DMS53 (cell line): ENCODE results near the gene RAX.

ENCODE experiments used
- DNase-seq: peaks from one replicate; lab custom pipeline; 2025; lab: John Stamatoyannopoulos, UW

Gene RAX

GRCh38 chr18:59272891-59273758 is at the start of gene RAX:
RAX (minus strand) TSS chr18:59273454; CDS start chr18:59273206, 248 bp downstream.
- peak; percentile 89 for DNase-seq

DNA sequence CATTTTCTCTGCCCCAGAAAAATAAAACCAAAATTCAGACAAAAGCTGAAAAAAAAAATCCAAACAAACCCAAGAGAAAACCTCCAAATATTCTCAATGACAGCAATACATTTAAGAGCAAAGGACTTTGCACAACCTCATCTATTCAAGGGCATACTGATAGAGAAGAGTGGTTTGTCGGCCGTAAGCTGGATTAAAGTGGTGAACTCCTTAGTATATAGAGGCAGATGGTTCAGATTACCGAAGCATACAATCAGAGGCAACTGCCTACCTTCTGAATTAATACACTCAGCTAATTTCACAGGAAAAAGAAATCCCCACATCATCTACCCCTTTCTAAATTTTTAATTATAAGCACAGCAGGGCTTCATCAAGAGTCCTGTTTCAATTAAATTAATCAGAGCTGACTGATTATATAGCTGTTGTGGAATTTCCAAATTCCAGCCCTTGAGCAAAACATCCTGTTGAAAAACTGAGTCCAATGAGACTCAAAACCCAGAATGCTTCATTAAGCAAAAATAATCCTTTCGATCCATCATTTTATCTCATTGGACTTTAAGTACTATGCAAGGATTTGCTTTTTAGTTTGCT is 45.3 kb upstream of the RAX start, which contains the start of gene CPLX4:
Gene CPLX4 (minus strand): TSS at position 190 of the 591 bp plus-strand sequence. CDS start 187 bp downstream, at position 3.
- no peak for DNase-seq

DNA sequence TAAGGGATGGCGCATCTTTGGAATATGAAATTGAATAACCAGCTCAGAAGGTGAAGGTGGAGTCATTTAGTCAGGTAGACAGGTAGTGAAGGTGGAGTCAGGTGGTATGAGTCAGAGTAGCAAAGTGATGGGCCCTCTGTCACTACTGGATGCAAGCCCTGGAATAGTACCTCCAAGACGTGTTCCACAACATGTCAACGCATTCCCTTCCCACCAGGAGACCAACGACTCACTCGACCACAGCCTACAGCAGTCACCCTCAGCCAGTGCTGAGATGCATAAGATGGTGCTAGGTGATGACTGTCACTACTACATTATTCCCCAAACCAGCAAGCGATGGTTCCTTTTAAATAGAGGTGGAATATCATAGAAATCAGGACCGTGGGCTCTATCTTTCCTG is 38.4 kb upstream of the RAX start:
- DNase-seq = no peak

GRCh38 chr18:59308938-59309260 is 35.6 kb upstream of the RAX start:
- DNase-seq = no peak

- DNase-seq = peak; percentile 93
These were observed 35.1 kb upstream of the RAX start for GRCh38 chr18:59308248-59308937.

DNA sequence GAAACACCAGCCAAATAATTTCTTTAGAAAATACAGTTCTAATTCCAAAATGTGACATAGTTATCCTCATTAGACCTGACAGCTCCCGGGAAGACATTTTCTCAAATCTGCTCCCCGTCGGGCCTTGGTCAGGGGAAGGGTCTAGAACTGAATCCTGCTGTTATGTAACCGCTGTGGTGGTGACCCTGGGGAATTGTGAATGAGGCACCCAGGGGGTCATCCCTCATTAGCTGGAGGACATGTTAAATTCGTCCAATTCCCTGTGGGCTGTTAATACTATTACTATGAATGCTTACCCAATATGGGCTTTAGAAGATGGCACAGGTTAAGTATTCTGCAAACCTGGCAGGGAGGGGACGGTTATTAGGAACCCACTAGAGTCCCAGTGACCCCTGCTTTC is 33.4 kb upstream of the RAX start:
- no peak for DNase-seq

- no peak for DNase-seq
These were observed 32.0 kb upstream of the RAX start for GRCh38 chr18:59305295-59305694.

- DNase-seq = no peak
These were observed 30.5 kb upstream of the RAX start for GRCh38 chr18:59303656-59304195.

GRCh38 chr18:59303006-59303405 is 29.8 kb upstream of the RAX start:
- DNase-seq = no peak

GRCh38 chr18:59301929-59302328 is 28.7 kb upstream of the RAX start:
- DNase-seq = no peak

DNA sequence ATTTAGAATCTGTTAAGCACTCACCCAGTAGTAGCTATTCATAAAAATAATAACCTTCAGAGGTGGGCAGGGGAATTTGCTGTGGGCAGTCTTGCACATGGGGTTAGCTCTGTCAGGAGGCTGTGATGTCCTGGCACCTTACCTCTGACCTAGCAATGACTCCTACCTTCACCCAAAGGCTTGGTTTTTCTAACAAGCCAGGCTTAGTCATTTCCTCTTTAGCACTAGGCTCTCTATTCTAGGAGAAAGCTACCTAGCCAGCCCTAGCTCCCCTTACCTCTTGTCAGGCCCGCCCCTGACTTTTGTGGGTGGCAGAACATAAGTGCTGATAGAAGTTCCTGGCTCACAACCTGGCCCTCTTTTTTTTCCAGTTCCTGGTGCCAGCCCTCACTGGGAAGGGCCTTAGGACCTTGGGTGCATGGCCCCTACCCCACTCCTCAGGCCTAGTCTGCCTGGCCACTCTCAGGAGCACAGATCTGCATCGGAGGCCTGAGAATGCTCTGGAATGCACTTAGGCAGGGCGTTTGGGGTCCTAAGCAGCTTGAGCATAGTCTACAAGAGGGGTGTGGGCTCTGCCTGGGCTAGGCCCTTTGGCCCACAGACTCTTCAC is 27.5 kb upstream of the RAX start:
- peak; percentile 26 for DNase-seq

DNA sequence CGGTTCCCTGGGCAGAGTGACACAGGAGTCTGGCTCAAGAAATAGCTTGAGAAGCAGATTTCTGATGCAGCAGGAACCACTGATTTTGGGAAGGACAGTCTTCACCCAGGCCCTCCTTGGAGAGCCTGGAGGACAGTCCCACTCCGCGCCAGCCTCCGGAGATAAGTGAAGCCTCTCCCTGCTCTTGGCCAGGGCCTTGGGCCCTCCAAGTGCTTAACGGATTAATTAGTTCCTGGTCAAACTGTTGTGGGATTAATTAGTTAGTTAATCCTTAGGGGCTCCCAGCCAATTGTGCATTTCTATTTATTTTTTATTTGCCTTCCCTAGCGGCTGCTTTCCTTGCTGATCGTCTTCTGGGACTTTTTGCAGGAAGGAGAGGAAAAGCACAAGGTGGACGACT is 25.6 kb upstream of the RAX start:
- DNase-seq = no peak

- no peak for DNase-seq
These were observed 20.1 kb upstream of the RAX start for GRCh38 chr18:59293317-59293716.

DNA sequence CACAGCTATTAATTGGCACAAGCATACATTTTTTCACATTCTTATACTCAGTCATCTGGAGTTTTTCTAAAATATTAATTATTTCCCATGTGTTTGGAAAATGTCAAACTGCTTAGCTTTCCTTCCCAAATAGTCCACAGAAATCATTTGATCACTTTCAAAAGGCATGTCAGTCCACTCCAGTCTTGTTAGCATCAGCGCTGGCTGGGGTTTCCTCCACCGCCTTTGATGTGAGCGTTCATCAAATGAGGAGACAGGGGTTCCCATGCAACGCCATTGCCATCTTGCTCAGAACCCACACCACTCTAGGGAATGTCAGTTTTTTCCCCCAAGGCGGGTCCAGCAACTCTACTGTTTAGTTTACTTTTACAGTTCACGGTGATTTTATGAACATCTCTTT is 13.1 kb upstream of the RAX start:
- DNase-seq = no peak

GRCh38 chr18:59282341-59282740 is 9.1 kb upstream of the RAX start:
- no peak for DNase-seq

DNA sequence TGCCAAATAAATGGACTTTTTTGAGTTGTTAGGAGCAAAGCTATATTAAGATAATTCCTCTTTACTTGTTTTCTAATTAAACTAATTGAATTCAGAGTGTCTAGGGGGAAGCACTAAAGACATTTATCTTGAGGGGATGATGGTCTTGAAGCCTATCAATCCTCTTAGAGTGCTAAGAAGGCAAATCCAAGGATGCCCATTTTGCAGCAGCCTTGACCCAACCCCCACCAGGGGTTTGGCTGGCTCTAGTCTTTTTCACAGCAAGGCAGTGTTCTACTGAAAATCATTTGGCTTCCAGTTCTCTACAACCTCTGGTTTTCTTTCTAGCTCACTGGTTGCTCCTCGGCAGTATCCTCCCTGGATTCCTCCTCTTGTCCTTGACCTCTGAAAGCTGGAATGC is 6.5 kb upstream of the RAX start:
- no peak for DNase-seq

DNA sequence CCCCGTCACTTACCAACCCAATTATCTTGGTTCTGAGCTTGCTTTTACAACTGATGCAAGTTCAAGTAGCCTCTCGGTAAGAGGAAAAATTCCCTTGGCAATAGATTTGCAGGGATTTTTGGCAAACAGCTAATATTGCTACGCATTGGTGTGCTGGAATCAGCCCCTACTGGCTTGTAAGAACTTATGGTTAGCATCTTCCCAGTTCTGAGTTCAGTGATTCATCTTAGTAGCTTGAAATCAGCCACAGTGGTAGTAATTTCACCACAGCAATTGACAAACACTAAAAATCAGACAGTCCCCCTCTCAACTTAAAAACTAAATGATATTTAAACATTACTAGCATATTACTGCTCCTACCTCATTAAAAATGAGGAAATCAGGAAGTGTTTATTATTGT is 5.9 kb upstream of the RAX start:
- no peak for DNase-seq

DNA sequence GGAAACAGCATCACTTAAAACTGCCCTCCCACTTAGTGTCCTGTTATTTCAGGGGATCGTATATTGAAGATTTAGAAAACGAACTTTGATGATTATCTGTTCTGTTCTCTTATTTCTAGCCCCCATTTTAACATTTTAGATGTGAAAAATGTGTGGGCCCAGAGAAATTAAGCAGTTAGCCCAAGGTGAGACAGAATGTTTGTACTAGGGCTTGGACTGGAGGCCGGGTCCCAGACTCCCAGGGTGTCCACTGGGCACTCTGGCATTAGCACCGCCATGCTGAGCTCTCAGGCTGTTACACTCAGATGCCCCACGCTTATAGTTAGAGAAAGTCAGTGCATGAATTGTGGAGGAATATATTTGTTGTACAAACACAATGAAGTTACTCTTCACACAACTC is 5.5 kb upstream of the RAX start:
- DNase-seq = no peak

GRCh38 chr18:59276047-59276446 is 2.8 kb upstream of the RAX start:
- DNase-seq = no peak

DNA sequence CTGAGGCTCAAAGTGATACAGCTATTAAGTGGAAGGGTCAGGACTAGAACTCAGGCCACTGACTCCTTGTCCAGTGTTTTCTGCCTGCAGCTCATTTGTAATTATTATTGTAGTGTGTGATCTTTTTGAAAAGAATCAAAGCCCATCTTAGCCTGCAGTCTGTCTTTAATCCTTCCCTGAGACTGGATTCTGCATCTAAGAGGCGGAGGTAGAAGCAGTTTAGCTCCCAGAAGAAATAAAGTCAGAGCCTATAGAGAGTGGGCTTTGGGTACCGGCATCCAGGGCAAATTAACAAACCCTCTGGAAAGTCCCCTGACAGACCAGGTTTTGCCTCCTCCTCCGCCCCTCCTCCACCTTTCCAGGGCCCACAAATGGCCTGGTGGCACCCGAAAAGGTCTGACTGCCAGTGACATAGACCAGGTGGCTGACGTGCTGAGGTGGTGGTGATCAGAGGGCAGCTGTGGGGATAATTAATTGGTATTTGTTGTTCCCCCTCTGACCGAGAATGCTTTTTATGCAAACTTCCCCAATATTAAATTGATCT is 2.2 kb upstream of the RAX start:
- DNase-seq = no peak

DNA sequence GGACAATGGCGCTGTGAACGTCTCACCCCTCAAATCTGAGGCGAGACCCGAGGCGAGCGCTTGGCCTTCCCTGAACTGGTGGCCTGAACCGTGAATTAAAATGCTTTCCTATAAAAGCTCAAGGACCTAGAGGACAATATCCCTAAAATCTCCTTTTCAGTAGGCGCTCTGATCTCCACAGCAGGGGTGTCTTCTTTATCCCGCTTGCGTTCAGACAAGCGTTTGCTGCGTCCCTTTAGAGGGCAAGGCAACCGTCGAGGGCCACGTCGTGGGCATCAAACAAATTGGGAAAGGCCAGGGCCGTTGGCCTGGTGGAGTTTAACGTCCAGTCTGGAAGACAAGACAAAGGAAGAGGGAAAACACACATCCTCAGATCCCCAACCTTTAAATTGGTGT is 1.3 kb upstream of the RAX start:
- DNase-seq = no peak
